Measurements from ENCODE around the gene HNRNPA2B1. TPM values are rescaled to one million over a fixed set of nuclear protein-coding genes. Genes with fewer than 3 reads are reported as not detected.

HNRNPA2B1 gene
- total RNA-seq = 257 TPM

GRCh38 chr7:26200444-26201246 lies at the start of gene HNRNPA2B1:
Gene HNRNPA2B1, minus strand, starts transcription at chr7:26200746. Its CDS starts 169 bp downstream, at chr7:26200577.
- DNase-seq = peak; percentile 100

- DNase-seq = no peak
Measured at GRCh38 chr7:26250239-26250638, 49.7 kb upstream of the HNRNPA2B1 start.

GRCh38 chr7:26245150-26245549 lies 44.6 kb upstream of the HNRNPA2B1 start:
- DNase-seq = no peak

- DNase-seq = no peak
Measured at GRCh38 chr7:26238032-26238431, 37.5 kb upstream of the HNRNPA2B1 start.

- no peak for DNase-seq
Measured at GRCh38 chr7:26237035-26237807, 36.7 kb upstream of the HNRNPA2B1 start.

GRCh38 chr7:26233902-26234511 lies 33.5 kb upstream of the HNRNPA2B1 start:
- no peak for DNase-seq

GRCh38 chr7:26227987-26228386 lies 27.4 kb upstream of the HNRNPA2B1 start:
- DNase-seq = no peak

GRCh38 chr7:26224359-26224758 lies 23.8 kb upstream of the HNRNPA2B1 start:
- DNase-seq = no peak

- no peak for DNase-seq
Measured at GRCh38 chr7:26216049-26216448, 15.5 kb upstream of the HNRNPA2B1 start.

GRCh38 chr7:26213807-26214515 lies 13.4 kb upstream of the HNRNPA2B1 start:
- DNase-seq = no peak

- DNase-seq = no peak
Measured at GRCh38 chr7:26212921-26213718, 12.6 kb upstream of the HNRNPA2B1 start.

GRCh38 chr7:26208040-26208439 lies 7.5 kb upstream of the HNRNPA2B1 start:
- DNase-seq = no peak

- no peak for DNase-seq
Measured at GRCh38 chr7:26203016-26203415, 2.5 kb upstream of the HNRNPA2B1 start.

GRCh38 chr7:26202019-26202990 lies 1.8 kb upstream of the HNRNPA2B1 start:
- peak; percentile 64 for DNase-seq

- peak; percentile 90 for DNase-seq
Measured at GRCh38 chr7:26201247-26202018, 887 bp upstream of the HNRNPA2B1 start, which contains the start of gene CBX3. Gene CBX3, plus strand, starts transcription at chr7:26201745. Its CDS starts 1,254 bp downstream, at chr7:26202999.

- peak; percentile 89 for DNase-seq
Measured at GRCh38 chr7:26200038-26200443, 505 bp downstream of the HNRNPA2B1 start.

GRCh38 chr7:26199301-26200037 lies 1.1 kb downstream of the HNRNPA2B1 start:
- peak; percentile 90 for DNase-seq

GRCh38 chr7:26198781-26199169 lies 1.8 kb downstream of the HNRNPA2B1 start:
- no peak for DNase-seq
